Endodermal cell (in vitro differentiated cells): Measurements from ENCODE around the gene YBX2. TPM values are rescaled to one million over a fixed set of nuclear protein-coding genes. Genes with fewer than 3 reads are reported as not detected.
A peak's percentile ranks its signal among the peaks of the same experiment; 100 is the strongest.
"Not testable (repeated sequence)": the region's sequence is repeated elsewhere in the genome, so short reads cannot be mapped to it uniquely, and the experiment has no call there.

Source experiments
- DNase-seq: peaks from one replicate; pipeline ENCODE4 v3.0.0-alpha.2; 2017
- H3K27ac ChIP-seq: 2 replicates; pipeline ENCODE4 v1.5.1; 2013; ENCODE audit warnings: mild to moderate bottlenecking, low read depth, low read length, moderate library complexity
- H3K27me3 ChIP-seq: 2 replicates; pipeline ENCODE4 v1.6.1; 2013; ENCODE audit warnings: mild to moderate bottlenecking, low read length, moderate library complexity; ENCODE audit not compliant: insufficient read depth, control insufficient read depth, poor library complexity, severe bottlenecking
- H3K36me3 ChIP-seq: 2 replicates; pipeline ENCODE4 v1.7.0; 2013; ENCODE audit warnings: mild to moderate bottlenecking, low read length, moderate library complexity; ENCODE audit not compliant: control insufficient read depth, insufficient read depth
- H3K4me1 ChIP-seq: one replicate; pipeline ENCODE4 v1.7.0; 2013; ENCODE audit warnings: low read length; ENCODE audit not compliant: control insufficient read depth, insufficient read depth
- H3K4me3 ChIP-seq: 2 replicates; pipeline ENCODE4 v1.5.1; 2013; ENCODE audit warnings: mild to moderate bottlenecking, low read length, moderate library complexity
- H3K9ac ChIP-seq: 2 replicates; pipeline ENCODE4 v1.6.1; 2013; ENCODE audit warnings: mild to moderate bottlenecking, low read length, moderate library complexity; ENCODE audit not compliant: poor library complexity, severe bottlenecking; ENCODE audit errors: extremely low read depth
- H3K9me3 ChIP-seq: 2 replicates; pipeline ENCODE4 v1.6.1; 2013; ENCODE audit warnings: mild to moderate bottlenecking, low read length, moderate library complexity; ENCODE audit not compliant: control insufficient read depth
- H3K27ac Mint-ChIP-seq: 2 replicates; pipeline ENCODE4 v1.8.0; 2020; ENCODE audit warnings: mixed read lengths
- H3K27me3 Mint-ChIP-seq: 2 replicates; pipeline ENCODE4 v1.8.0; 2021; ENCODE audit warnings: mild to moderate bottlenecking, mixed read lengths; ENCODE audit not compliant: insufficient read depth
- H3K36me3 Mint-ChIP-seq: 2 replicates; pipeline ENCODE4 v1.8.0; 2020; ENCODE audit warnings: low read depth, mixed read lengths
- H3K4me1 Mint-ChIP-seq: 2 replicates; pipeline ENCODE4 v1.8.0; 2020; ENCODE audit warnings: mixed read lengths
- H3K4me3 Mint-ChIP-seq: 2 replicates; pipeline ENCODE4 v1.8.0; 2020; ENCODE audit warnings: mild to moderate bottlenecking, moderate library complexity, mixed read lengths
- H3K9me3 Mint-ChIP-seq: 2 replicates; pipeline ENCODE4 v1.8.0; 2020; ENCODE audit warnings: mild to moderate bottlenecking, mixed read lengths
- CTCF ChIP-seq: fragments of 200-600 bp; sonication (generic); conservative IDR thresholded peaks from 2 replicates; pipeline ENCODE4 v1.5.0; 2021; ENCODE audit warnings: antibody characterized with exemption, mild to moderate bottlenecking
- WGBS, 2 experiments: methylation state at CpG; one replicate each; pipeline versions ENCODE4 v1.1.5 to v1.1.7; 2013; ENCODE audit warnings: missing lambda C conversion rate in 2 of 2, mixed read lengths in 1 of 2; ENCODE audit not compliant: insufficient coverage in 1 of 2, insufficient read length in 1 of 2; 5-methylcytosine and 5-hydroxymethylcytosine counted together
- total RNA-seq, 2 donors: library from RNA; stranded (reverse); fragmentation: NEBNext Ultra II Directional in 1 of 2; extraction: Animal tissue kit (Norgen Biotek cat#: 25700) in 1 of 2; gene quantifications; 2 replicates in 1 of 2; 3 replicates in 1 of 2; pipeline ENCODE4 v1.2.1, GENCODE V29; 2021

Gene YBX2
- total RNA-seq, 2 donors from 2014 or later = 6.6 to 15.9 TPM

DNA sequence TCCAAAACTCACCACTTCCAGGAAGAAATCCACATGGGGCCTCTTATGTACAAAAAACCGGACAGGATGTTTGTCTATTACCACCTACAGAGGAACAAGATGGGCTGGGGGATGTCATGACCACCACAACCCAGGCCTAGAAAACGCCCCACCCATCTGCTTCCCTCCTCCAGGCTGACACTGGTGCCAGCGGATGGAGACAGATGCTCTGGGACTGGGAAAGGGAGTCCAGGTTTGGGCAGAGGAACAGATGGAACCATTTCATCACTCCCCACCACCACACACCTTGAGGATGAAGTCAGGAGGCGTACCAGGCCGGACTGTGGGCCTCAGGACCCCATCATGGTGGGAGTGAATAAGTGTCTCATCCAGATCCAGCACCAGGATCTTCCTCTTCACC, 47.7 kb downstream of the YBX2 start:
- Histone ChIP-seq H3K4me3 (no peak overlapping the region), H3K9me3 (no peaks in the 10 kb centered on the region), H3K27me3 (no peaks in the 10 kb centered on the region), H3K27ac (no peak overlapping the region), H3K4me1 (no peaks in the 10 kb centered on the region), H3K9ac (no peak overlapping the region), H3K36me3 (peaks cover 28% of the 10 kb centered on the region)
- H3K4me3 Mint-ChIP-seq = no peak overlapping the region
- no peak for TF ChIP-seq CTCF
- H3K36me3 Mint-ChIP-seq = peaks cover 26% of the 10 kb centered on the region
- H3K27me3 Mint-ChIP-seq = no peaks in the 10 kb centered on the region
- H3K27ac Mint-ChIP-seq = peak overlapping the region; percentile 68
- peaks cover 22% of the 10 kb centered on the region for H3K4me1 Mint-ChIP-seq
- H3K9me3 Mint-ChIP-seq = no peaks in the 10 kb centered on the region
- no peak for DNase-seq
- 93 to 100% methylated on average over 1 to 5 of the region's 5 CpGs for WGBS, 2 experiments

DNA sequence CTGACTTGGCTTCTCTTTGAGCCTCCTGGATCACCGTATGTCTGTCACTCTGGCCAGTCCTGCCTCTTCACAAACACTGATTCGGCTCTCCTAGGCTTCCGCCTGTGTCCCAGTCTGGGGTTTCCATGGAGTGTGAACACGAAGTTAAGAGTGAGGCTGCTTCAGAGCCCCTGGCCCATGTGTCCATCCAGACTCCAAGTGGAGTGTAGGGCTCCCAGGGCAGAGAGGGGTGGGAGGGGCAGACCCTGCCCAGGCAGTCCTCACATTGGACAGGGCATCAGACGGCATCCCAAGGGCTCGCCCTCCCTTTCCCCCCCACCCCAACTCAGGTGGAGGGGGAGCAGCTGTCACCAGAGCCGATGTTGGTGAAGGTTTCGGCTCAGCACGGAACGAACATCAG, 50.6 kb downstream of the YBX2 start:
- not testable (repeated sequence) for H3K4me1 ChIP-seq, H3K9ac ChIP-seq, H3K27me3 Mint-ChIP-seq, H3K9me3 Mint-ChIP-seq, H3K27me3 ChIP-seq, H3K27ac ChIP-seq, H3K4me3 ChIP-seq, H3K9me3 ChIP-seq, H3K27ac Mint-ChIP-seq
- WGBS, 2 experiments = 92 to 95% methylated on average over 2 to 10 of the region's 10 CpGs
- H3K36me3 ChIP-seq = peaks cover 34% of the 10 kb centered on the region
- DNase-seq = peak; percentile 52
- Mint-ChIP-seq H3K36me3 (peaks cover 36% of the 10 kb centered on the region), H3K4me1 (peaks cover 22% of the 10 kb centered on the region), H3K4me3 (peak overlapping the region; percentile 100)

DNA sequence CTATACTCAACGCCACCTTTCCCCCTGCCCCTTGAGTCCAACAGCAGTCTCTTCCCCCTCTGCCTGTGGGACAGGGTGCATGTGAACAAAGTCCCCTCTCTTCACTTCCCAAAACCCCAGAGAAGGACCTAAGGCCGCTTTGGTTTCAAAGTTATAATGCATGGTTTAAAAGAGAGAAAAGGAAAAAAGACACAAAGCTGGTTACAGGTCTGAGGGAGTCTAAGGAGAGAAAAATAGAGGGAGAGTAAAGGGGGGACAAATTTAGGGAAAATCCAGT, 51.0 kb downstream of the YBX2 start:
- H3K36me3 Mint-ChIP-seq = peaks cover 34% of the 10 kb centered on the region

More for the DNA sequence above, 51.0 kb downstream of the YBX2 start:
- peak overlapping the region; percentile 35 for H3K27ac ChIP-seq
- Mint-ChIP-seq H3K9me3 (no peaks in the 10 kb centered on the region), H3K4me3 (peak overlapping the region; percentile 100), H3K27me3 (no peaks in the 10 kb centered on the region), H3K27ac (peak overlapping the region; percentile 88), H3K4me1 (peaks cover 20% of the 10 kb centered on the region)
- no peaks in the 10 kb centered on the region for H3K27me3 ChIP-seq
- peaks cover 34% of the 10 kb centered on the region for H3K36me3 ChIP-seq
- no peaks in the 10 kb centered on the region for H3K4me1 ChIP-seq
- peak overlapping the region; percentile 89 for H3K4me3 ChIP-seq
- WGBS, 2 experiments = 58% methylated on average over 2 of the region's 2 CpGs; no CpG with 5 or more reads in 1 of the 2 experiments
- H3K9ac ChIP-seq = peak overlapping the region; percentile 41
- DNase-seq = no peak
- H3K9me3 ChIP-seq = no peaks in the 10 kb centered on the region
- TF ChIP-seq CTCF = no peak
